Neutrophil (primary cell): ENCODE results near the gene LRBA.

Experiments
- H3K27ac ChIP-seq: fragments of 200-600 bp; sonication (generic); 2 replicates; pipeline ENCODE4 v1.5.1; 2016; ENCODE audit warnings: mild to moderate bottlenecking, moderate library complexity
- H3K27me3 ChIP-seq: fragments of 200-600 bp; sonication (generic); 2 replicates; pipeline ENCODE4 v1.6.0; 2016; ENCODE audit warnings: mild to moderate bottlenecking
- H3K36me3 ChIP-seq: fragments of 200-600 bp; sonication (generic); 2 replicates; pipeline ENCODE4 v1.5.1; 2017
- H3K4me1 ChIP-seq, 2 experiments: fragments of 200-600 bp in 1 of 2; sonication (generic) in 1 of 2; 1 replicate in 1 of 2; 2 replicates in 1 of 2; pipeline versions ENCODE4 v1.5.1 to v1.6.1; 2013 to 2016; ENCODE audit warnings: low read depth in 1 of 2, low read length in 1 of 2, mild to moderate bottlenecking in 1 of 2, moderate library complexity in 1 of 2; ENCODE audit not compliant: control insufficient read depth in 1 of 2, insufficient read depth in 1 of 2
- H3K4me3 ChIP-seq, 2 experiments: fragments of 200-600 bp in 1 of 2; sonication (generic) in 1 of 2; 1 replicate in 1 of 2; 2 replicates in 1 of 2; pipeline ENCODE4 v1.5.1; 2013 to 2016; ENCODE audit warnings: low read depth in 1 of 2, low read length in 1 of 2, mild to moderate bottlenecking in 1 of 2, moderate library complexity in 1 of 2
- H3K9me3 ChIP-seq: fragments of 200-600 bp; sonication (generic); 2 replicates; pipeline ENCODE4 v1.5.1; 2016
- TF ChIP-seq, protein P1 (sequence below): fragments of 200-600 bp; sonication (generic); IDR thresholded peaks from 2 replicates; pipeline ENCODE4 v1.5.1; 2016; ENCODE audit warnings: antibody characterized with exemption

LRBA gene

DNA sequence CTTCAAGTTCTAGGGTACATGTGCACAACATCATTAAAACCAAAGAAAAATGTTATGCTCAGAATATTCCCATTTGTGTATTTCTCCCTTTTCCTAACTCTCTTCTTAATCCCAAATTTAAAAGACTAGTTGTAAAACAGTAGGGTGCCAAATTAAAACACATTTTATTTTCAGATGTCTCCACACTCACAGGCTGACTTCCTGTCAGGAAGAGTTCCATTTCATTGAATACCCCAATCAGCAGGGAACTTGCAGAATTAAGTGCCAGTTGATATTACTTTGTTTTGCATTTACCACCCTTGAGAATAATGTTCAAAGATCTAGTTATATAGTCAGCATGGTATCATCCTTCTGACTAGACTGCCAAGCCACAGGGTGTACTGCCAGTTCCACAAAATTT is 225.2 kb downstream of the LRBA start:
- Histone ChIP-seq H3K27me3 (no peaks in the 10 kb centered on the region), H3K9me3 (no peaks in the 10 kb centered on the region), H3K36me3 (no peaks in the 10 kb centered on the region), H3K4me1 (no peaks in the 10 kb centered on the region), H3K27ac (no peak overlapping the region), H3K4me3 (no peak overlapping the region)
- TF ChIP-seq, protein P1, sequence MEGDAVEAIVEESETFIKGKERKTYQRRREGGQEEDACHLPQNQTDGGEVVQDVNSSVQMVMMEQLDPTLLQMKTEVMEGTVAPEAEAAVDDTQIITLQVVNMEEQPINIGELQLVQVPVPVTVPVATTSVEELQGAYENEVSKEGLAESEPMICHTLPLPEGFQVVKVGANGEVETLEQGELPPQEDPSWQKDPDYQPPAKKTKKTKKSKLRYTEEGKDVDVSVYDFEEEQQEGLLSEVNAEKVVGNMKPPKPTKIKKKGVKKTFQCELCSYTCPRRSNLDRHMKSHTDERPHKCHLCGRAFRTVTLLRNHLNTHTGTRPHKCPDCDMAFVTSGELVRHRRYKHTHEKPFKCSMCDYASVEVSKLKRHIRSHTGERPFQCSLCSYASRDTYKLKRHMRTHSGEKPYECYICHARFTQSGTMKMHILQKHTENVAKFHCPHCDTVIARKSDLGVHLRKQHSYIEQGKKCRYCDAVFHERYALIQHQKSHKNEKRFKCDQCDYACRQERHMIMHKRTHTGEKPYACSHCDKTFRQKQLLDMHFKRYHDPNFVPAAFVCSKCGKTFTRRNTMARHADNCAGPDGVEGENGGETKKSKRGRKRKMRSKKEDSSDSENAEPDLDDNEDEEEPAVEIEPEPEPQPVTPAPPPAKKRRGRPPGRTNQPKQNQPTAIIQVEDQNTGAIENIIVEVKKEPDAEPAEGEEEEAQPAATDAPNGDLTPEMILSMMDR, result no peak

DNA sequence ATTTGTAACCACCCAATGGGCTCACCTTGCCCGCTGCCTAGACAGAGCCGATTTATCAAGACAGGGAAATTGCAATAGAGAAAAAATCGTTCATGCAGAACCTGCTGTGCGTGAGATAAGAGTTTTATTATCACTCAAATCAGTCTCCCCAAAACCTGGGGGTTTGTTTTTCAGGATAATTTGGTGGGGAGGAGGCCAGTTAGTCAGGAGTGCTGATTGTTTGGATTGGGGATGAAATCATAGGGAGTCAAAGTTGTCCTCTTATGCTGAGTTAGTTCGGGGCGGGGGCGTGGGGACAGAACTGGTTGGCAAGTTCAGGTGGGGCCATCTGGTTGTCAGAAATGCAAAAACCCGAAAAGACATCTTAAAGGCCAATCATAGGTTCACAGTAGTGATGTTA is 230.1 kb downstream of the LRBA start:
- TF ChIP-seq, protein P1, result no peak
- no peak overlapping the region for H3K4me3 ChIP-seq
- H3K36me3 ChIP-seq, result no peaks in the 10 kb centered on the region
- H3K4me1 ChIP-seq, result no peaks in the 10 kb centered on the region
- H3K27me3 ChIP-seq, result no peaks in the 10 kb centered on the region
- no peak overlapping the region for H3K27ac ChIP-seq
- H3K9me3 ChIP-seq, result no peaks in the 10 kb centered on the region

DNA sequence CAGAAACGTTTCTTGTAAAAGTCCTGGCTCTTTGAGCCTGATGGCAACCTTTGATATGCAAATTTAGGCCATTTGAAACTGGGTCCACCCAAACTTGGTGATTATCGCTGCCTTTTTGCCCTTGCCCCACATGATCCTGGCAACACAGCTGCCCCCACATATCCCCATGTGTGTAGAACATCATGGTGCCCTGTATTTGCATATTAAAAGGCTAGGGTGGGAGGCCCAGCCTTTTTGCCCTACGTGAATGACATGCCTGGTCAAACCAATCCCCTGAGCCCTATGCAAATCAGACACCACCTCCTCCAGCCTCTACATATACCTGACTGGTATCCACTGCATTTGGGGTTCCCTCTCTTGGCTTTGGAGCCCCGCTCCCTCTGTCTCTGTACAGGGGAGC is 230.8 kb downstream of the LRBA start:
- H3K36me3 ChIP-seq, result no peaks in the 10 kb centered on the region
- H3K27me3 ChIP-seq, result no peaks in the 10 kb centered on the region
- no peak overlapping the region for H3K27ac ChIP-seq
- H3K4me3 ChIP-seq, result no peak overlapping the region
- no peaks in the 10 kb centered on the region for H3K9me3 ChIP-seq
- no peaks in the 10 kb centered on the region for H3K4me1 ChIP-seq
- TF ChIP-seq, protein P1, result no peak

DNA sequence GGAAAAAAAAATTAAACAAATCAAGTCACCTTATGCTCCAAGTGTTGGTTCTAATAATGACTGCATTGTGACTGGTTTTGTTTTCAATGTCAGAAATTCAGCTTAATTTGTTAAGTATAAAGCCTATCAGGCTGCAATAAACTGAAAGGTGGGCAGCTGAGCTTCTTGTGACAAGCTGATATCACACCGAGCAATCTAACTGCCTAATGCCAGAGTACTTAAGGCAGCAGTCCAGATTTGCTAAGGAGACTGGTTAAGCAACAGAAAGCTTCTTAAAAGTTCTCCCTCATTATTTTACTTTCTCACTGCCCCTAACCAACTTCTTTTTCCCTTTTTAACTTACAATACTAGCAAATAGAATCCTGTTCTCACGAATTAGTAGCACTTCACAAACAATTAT is 232.2 kb downstream of the LRBA start:
- H3K27ac ChIP-seq, result no peak overlapping the region
- no peaks in the 10 kb centered on the region for H3K9me3 ChIP-seq
- H3K4me3 ChIP-seq, result no peak overlapping the region
- no peaks in the 10 kb centered on the region for H3K36me3 ChIP-seq
- no peaks in the 10 kb centered on the region for H3K27me3 ChIP-seq
- TF ChIP-seq, protein P1, result no peak
- no peaks in the 10 kb centered on the region for H3K4me1 ChIP-seq

DNA sequence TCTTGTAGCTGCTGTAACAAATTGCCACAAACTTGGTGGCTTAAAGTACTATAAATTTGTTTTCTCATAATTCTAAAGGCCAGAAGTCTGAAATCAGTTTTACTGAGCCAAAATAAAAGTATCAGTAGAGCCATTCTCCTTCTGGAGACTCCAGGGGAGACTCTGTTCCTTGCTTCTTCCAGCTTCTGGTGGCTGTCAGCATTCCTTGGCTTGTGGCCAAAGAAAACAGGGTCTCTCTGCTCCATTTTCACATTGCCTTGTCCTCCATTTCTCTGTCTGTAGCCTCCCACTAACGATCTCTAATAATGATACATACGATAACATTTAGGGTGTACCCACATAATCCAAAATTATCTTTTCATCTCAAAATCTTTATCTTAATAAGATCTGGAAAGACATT is 232.8 kb downstream of the LRBA start:
- no peak overlapping the region for H3K27ac ChIP-seq
- no peak overlapping the region for H3K4me3 ChIP-seq
- no peaks in the 10 kb centered on the region for H3K27me3 ChIP-seq
- TF ChIP-seq, protein P1, result no peak
- no peaks in the 10 kb centered on the region for H3K4me1 ChIP-seq
- H3K9me3 ChIP-seq, result no peaks in the 10 kb centered on the region
- H3K36me3 ChIP-seq, result no peaks in the 10 kb centered on the region

DNA sequence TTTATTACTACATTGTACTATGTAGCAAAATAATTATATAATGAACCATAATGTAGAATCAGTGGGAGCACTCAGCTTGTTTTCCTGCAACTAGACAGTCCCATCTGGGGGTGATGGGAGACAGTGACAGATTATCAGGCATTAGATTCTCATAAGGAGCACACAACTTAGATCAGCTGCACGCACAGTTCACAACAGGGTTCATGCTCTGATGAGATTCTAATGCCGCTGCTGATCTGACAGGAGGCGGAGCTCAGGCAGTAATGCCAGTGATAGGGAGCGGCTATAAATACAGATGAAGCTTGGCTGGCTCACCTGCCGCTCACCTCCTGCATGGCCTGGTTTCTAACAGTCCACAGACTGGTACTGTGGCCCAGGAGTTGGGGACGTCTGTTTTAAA is 233.9 kb downstream of the LRBA start:
- Histone ChIP-seq H3K27ac (no peak overlapping the region), H3K27me3 (no peaks in the 10 kb centered on the region), H3K4me1 (no peaks in the 10 kb centered on the region), H3K9me3 (no peaks in the 10 kb centered on the region), H3K4me3 (no peak overlapping the region), H3K36me3 (no peaks in the 10 kb centered on the region)
- TF ChIP-seq, protein P1, result no peak
